Muscle of back (tissue), 11 donors: Measurements from ENCODE around the gene SYNDIG1L. TPM values are rescaled to one million over a fixed set of nuclear protein-coding genes. Genes with fewer than 3 reads are reported as not detected.
"Not testable (repeated sequence)": the region's sequence is repeated elsewhere in the genome, so short reads cannot be mapped to it uniquely, and the experiment has no call there.

Experiments used
- DNase-seq, 3 donors: peaks; one replicate each; pipeline versions ENCODE4 v3.0.0 to v3.0.0-alpha.2; 2013
- polyA plus RNA-seq, 10 donors: library from polyadenylated mRNA; unstranded; fragments of 120-200 nt; gene quantifications; one replicate each; pipeline ENCODE4 v1.2.1, GENCODE V29; 2013; ENCODE audit not compliant: insufficient read length in 10 of 10

Gene SYNDIG1L
- polyA plus RNA-seq, 10 donors = 0.13 to 0.29 (median 0.16) TPM; not detected in 7

GRCh38 chr14:74403619-74404417 lies 22.2 kb downstream of the SYNDIG1L start:
- DNase-seq = no peak

- peak in 1 of 3 donors; percentile 4 for DNase-seq
These were observed 23.4 kb downstream of the SYNDIG1L start for GRCh38 chr14:74402401-74403251.

- peak; percentile 13 to 37 (median 22) for DNase-seq
These were observed 24.3 kb downstream of the SYNDIG1L start for GRCh38 chr14:74401504-74402241.

- DNase-seq = peak in 1 of 3 donors; percentile 5
These were observed 25.0 kb downstream of the SYNDIG1L start for GRCh38 chr14:74400919-74401503.

- peak in 1 of 3 donors; percentile 10 for DNase-seq
These were observed 25.9 kb downstream of the SYNDIG1L start for GRCh38 chr14:74400031-74400685.

GRCh38 chr14:74395094-74395493 lies 30.9 kb downstream of the SYNDIG1L start:
- DNase-seq = no peak

- no peak for DNase-seq
These were observed 31.5 kb downstream of the SYNDIG1L start for GRCh38 chr14:74394549-74394948.

GRCh38 chr14:74392616-74393570 lies 33.1 kb downstream of the SYNDIG1L start:
- no peak for DNase-seq

- DNase-seq = no peak
These were observed 34.5 kb downstream of the SYNDIG1L start for GRCh38 chr14:74391479-74391878.

- not testable (repeated sequence) for DNase-seq
These were observed 35.5 kb downstream of the SYNDIG1L start for GRCh38 chr14:74390505-74390904.

- DNase-seq = no peak
These were observed 36.0 kb downstream of the SYNDIG1L start for GRCh38 chr14:74389980-74390379.

- no peak for DNase-seq
These were observed 43.8 kb downstream of the SYNDIG1L start for GRCh38 chr14:74382231-74382630.

GRCh38 chr14:74381571-74381970 lies 44.4 kb downstream of the SYNDIG1L start:
- not testable (repeated sequence) for DNase-seq

- no peak for DNase-seq
These were observed 45.2 kb downstream of the SYNDIG1L start for GRCh38 chr14:74380845-74381244.

- no peak for DNase-seq
These were observed 45.8 kb downstream of the SYNDIG1L start for GRCh38 chr14:74380172-74380571.

GRCh38 chr14:74377976-74378690 lies 47.9 kb downstream of the SYNDIG1L start:
- no peak for DNase-seq

- DNase-seq = no peak
These were observed 57.6 kb downstream of the SYNDIG1L start for GRCh38 chr14:74368441-74368840.

- DNase-seq = no peak
These were observed 58.0 kb downstream of the SYNDIG1L start for GRCh38 chr14:74368026-74368425.

- no peak for DNase-seq
These were observed 61.6 kb downstream of the SYNDIG1L start for GRCh38 chr14:74364271-74364880.
